Ishikawa (cell line): ENCODE data around the gene CGB1.

Experiments
- CEBPB ChIP-seq: IDR thresholded peaks from 2 replicates; pipeline ENCODE4 v1.6.1; 2012
- CREB1 ChIP-seq: IDR thresholded peaks from 2 replicates; pipeline ENCODE4 v1.6.1; 2012; ENCODE audit warnings: low read depth
- EGR1 ChIP-seq: IDR thresholded peaks from 2 replicates; pipeline ENCODE4 v1.6.1; 2012
- EP300 ChIP-seq: IDR thresholded peaks from 2 replicates; pipeline ENCODE4 v1.6.1; 2012; ENCODE audit warnings: borderline replicate concordance
- FOXM1 ChIP-seq: IDR thresholded peaks from 2 replicates; pipeline ENCODE4 v1.6.1; 2012; ENCODE audit warnings: low read depth, borderline replicate concordance
- NFIC ChIP-seq: IDR thresholded peaks from 2 replicates; pipeline ENCODE4 v1.6.1; 2012
- RAD21 ChIP-seq: IDR thresholded peaks from 2 replicates; pipeline ENCODE4 v1.6.1; 2012; ENCODE audit warnings: low read depth
- TAF1 ChIP-seq: IDR thresholded peaks from 2 replicates; pipeline ENCODE4 v1.6.1; 2012; ENCODE audit warnings: low read depth, mild to moderate bottlenecking
- TCF12 ChIP-seq: IDR thresholded peaks from 2 replicates; pipeline ENCODE4 v1.6.1; 2012; ENCODE audit warnings: low read depth
- TEAD4 ChIP-seq: IDR thresholded peaks from 2 replicates; pipeline ENCODE4 v1.6.1; 2012
- USF1 ChIP-seq: IDR thresholded peaks from 2 replicates; pipeline ENCODE4 v1.6.1; 2012
- YY1 ChIP-seq: IDR thresholded peaks from 2 replicates; pipeline ENCODE4 v1.6.1; 2012; ENCODE audit warnings: low read depth
- ZBTB7A ChIP-seq: IDR thresholded peaks from 2 replicates; pipeline ENCODE4 v1.6.1; 2012; ENCODE audit warnings: low read depth
- TF ChIP-seq, protein P1 (sequence below): IDR thresholded peaks from 2 replicates; pipeline ENCODE4 v1.6.1; 2012
- TF ChIP-seq, protein P2 (sequence below): IDR thresholded peaks from 2 replicates; pipeline ENCODE4 v1.6.1; 2012; ENCODE audit warnings: low read depth, mild to moderate bottlenecking

CGB1 gene

GRCh38 chr19:48988286-48988685 lies 48.4 kb downstream of the CGB1 start:
- TF ChIP-seq NFIC (no peak), CREB1 (no peak), TCF12 (no peak), YY1 (no peak), FOXM1 (no peak), RAD21 (no peak), CEBPB (no peak), EP300 (no peak), ZBTB7A (no peak)
- TF ChIP-seq, protein P1, sequence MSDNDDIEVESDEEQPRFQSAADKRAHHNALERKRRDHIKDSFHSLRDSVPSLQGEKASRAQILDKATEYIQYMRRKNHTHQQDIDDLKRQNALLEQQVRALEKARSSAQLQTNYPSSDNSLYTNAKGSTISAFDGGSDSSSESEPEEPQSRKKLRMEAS = no peak
- TF ChIP-seq, protein P2, sequence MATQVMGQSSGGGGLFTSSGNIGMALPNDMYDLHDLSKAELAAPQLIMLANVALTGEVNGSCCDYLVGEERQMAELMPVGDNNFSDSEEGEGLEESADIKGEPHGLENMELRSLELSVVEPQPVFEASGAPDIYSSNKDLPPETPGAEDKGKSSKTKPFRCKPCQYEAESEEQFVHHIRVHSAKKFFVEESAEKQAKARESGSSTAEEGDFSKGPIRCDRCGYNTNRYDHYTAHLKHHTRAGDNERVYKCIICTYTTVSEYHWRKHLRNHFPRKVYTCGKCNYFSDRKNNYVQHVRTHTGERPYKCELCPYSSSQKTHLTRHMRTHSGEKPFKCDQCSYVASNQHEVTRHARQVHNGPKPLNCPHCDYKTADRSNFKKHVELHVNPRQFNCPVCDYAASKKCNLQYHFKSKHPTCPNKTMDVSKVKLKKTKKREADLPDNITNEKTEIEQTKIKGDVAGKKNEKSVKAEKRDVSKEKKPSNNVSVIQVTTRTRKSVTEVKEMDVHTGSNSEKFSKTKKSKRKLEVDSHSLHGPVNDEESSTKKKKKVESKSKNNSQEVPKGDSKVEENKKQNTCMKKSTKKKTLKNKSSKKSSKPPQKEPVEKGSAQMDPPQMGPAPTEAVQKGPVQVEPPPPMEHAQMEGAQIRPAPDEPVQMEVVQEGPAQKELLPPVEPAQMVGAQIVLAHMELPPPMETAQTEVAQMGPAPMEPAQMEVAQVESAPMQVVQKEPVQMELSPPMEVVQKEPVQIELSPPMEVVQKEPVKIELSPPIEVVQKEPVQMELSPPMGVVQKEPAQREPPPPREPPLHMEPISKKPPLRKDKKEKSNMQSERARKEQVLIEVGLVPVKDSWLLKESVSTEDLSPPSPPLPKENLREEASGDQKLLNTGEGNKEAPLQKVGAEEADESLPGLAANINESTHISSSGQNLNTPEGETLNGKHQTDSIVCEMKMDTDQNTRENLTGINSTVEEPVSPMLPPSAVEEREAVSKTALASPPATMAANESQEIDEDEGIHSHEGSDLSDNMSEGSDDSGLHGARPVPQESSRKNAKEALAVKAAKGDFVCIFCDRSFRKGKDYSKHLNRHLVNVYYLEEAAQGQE = no peak

- TF ChIP-seq, protein P1 = no peak
- no peak for TF ChIP-seq FOXM1
- TF ChIP-seq, protein P2 = no peak
- no peak for TF ChIP-seq TCF12
- TF ChIP-seq TAF1 = no peak
- no peak for TF ChIP-seq CREB1
- 0 out of 2 replicates have a peak, but pooled peaks have one; percentile 0 for TF ChIP-seq RAD21
- TF ChIP-seq ZBTB7A = no peak
These were observed 49.4 kb downstream of the CGB1 start for GRCh38 chr19:48987323-48987722.

- TF ChIP-seq TCF12 (no peak), TEAD4 (no peak), NFIC (no peak), EGR1 (no peak), RAD21 (no peak), FOXM1 (no peak), TAF1 (no peak), YY1 (no peak), CREB1 (no peak), CEBPB (no peak), EP300 (no peak), ZBTB7A (no peak), USF1 (no peak)
- TF ChIP-seq, protein P1 = no peak
- TF ChIP-seq, protein P2 = no peak
These were observed 50.5 kb downstream of the CGB1 start for GRCh38 chr19:48986211-48986610.

GRCh38 chr19:48985711-48986110 lies 51.0 kb downstream of the CGB1 start:
- no peak for TF ChIP-seq TAF1
- no peak for TF ChIP-seq YY1
